Globus pallidus (tissue), 1 donor: ENCODE data around the gene ANP32A.
A peak's percentile ranks its signal among the peaks of the same experiment; 100 is the strongest.

Experiments used
- DNase-seq: peaks from one replicate; pipeline ENCODE4 v3.0.0-alpha.2; 2015; ENCODE audit warnings: low spot score

The ANP32A gene

DNA sequence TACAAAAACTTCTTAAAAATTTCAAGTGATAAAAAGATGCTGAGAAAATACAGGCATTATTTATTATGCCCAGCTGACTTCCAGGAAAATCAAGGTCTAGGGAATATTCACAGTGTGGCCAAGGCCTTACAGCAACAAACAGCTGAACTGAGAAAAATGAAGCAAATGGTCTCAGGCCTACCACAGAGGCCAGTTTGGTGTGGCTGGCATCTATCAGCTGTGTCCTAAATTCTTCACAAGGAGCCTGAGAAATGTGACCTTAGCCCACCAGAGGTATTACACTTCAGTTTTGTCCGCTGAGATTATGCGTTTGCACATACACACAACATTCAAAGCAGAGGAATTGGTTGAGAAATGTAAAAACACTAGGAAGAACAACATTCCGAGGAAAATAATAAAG lies 77.4 kb downstream of the ANP32A start:
- no peak for DNase-seq

- peak; percentile 82 for DNase-seq
These were observed 81.2 kb downstream of the ANP32A start for GRCh38 chr15:68739390-68740080.

DNA sequence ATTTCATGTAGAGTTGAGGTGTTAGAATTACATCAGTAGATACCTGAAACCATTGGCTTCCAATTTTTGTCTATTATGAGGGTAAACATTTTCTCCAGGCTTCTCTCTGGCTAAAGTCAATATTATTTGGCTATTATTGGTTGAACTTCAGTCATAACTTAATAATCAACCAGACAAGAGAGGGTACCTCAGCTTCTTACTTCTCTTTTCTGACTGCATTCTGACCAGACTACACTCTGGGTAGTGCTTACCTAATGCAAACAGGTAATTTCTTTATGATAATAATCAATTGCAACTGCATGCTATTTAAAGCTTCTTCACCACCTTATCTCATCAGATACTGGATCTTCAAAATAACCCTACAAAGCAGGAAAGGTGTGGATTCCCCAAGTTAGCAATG lies 85.1 kb downstream of the ANP32A start:
- DNase-seq = no peak

DNA sequence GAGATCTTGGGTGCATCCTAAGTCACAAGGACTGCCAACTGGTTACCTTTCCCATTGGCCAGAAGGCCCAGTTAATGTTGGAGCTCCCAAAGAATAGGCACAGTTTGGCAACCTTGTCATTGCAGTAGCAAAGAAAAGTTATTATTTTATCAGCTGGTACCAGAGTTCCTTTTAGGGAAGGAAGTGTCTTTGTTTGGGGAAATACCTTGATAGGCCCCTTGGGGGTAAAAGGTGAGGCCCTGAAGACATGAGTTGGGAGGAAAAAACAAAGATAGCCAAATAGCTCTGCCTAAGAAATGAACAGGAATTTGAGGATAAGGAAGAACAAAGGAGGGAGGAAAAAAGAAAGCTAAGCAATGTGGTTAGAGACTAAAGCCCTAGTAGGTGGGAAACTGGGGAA lies 85.8 kb downstream of the ANP32A start:
- no peak for DNase-seq

- no peak for DNase-seq
These were observed 86.3 kb downstream of the ANP32A start for GRCh38 chr15:68734352-68734751.

- DNase-seq = no peak
These were observed 87.0 kb downstream of the ANP32A start for GRCh38 chr15:68733666-68734065.

DNA sequence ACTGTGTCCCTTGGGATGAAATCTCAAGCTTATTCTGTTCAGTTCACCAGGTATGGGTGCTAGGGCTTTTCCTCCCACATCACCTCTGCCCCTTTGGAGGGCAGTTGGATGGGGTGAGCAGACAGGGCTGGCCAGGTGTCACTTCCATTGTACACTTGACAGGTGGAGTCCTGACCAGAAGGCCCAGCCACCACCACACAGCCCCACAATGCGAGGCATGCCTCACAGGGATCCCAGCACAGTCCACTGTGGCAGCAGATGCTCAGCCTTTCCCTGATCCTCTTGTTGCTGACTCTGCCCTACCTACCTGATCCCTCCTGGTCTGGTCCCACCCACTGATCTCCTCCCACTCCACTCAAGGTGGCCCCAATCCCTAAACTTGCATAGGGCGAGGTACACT lies 88.2 kb downstream of the ANP32A start:
- no peak for DNase-seq

DNA sequence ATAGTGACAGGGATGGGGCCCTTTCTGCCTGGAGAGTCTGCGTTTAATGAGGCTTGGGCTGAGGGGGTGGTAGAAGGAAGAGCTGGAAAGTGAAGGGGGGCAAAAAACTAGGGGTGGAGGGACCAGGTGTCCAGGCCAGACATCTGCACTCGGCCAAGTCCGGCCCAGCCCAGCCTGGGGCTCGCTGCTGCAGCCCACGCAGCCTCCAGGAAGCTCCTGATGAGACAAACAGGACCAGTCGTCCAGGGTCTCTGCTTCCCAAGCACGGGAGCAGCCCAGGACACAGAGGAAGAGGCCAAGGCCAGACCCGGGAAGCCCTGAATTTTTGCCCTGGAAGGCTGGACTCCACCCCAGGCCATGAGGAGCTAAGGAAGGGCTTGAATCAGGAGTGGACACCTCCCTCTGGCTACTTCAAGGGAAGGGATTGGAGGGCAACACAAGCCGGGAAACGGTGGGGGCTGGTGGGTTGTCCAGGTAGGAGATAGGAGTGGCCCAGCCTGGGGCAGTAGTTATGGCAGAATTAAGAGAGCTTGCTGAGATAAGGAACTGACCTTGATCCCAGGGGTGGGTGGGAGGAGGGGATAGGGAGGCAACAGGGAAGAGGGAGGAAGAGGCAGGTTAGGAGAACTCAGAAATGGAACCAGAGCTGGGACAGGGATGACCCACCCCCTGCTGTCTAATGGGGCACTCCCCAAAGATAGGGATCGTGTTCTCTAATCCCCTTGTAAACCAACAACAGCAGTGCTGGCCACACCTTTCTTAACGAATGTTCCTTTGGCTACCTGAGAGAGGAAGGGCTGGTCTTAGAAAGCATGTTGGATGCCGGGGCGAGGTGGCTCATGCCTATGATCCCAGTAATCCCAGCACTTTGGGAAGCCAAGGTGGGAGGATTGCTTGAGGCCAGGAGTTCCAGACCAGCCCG lies 89.5 kb downstream of the ANP32A start:
- no peak for DNase-seq

DNA sequence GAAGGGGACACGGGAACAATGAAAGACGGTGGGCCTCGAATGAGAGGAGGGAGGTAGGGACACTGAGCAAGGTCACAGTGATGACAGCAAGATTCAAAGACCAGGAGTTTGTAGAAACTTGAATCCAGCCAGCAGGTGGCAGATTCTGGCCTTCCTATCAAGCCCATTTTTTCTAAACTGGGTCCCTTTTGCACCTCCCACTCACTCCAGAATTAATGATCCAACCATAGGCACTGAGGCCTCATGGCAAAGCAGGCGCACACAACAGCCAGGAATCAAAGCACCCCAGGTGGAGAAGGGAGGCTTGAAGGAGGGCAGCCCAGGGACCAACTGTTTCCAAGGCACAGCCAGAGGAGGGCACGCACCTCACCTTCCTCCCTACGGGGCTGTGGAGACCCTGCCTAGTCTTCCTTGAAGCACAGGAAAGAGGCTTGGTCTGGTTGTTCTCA lies 90.2 kb downstream of the ANP32A start:
- peak; percentile 78 for DNase-seq

DNA sequence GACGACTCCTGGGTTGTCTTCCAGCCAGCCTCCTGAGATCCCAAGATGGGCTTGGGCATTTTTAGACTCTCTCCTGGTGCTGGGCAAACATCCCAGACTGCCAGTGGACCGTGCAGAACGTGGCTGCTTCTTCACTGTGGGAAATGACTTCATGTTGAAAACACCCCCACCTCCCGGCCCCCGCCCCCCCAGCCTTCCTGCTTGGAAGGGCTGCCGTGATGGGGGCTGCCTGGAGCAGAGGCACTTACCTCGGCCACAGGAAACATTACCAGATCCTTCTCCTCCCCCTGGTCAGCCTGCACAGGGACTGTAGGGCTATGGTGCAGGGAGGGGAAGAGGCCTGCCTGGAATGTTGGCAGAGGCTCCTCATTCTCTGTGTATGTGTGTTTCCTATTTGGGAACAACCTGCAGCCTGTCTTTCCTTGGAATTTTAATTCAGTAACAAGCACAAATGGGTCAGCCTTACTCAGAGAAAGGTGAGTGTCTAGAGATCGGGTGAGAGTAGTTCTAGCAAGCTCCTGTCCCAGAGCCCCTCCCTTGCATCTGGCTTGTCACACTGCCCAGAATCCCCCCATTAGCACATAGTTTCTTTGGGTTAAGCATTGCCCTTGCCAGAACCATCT lies 90.8 kb downstream of the ANP32A start:
- no peak for DNase-seq
